GM18873 (cell line): Measurements from ENCODE around the gene MOB2.

Source experiments
- ATAC-seq: cut with Tn5 transposase; IDR thresholded peaks from one replicate; pipeline ENCODE4 v1.9.1; 2021; ENCODE audit warnings: mild to moderate bottlenecking, moderate library complexity, moderate number of reproducible peaks; ENCODE audit not compliant: unreplicated experiment, low FRiP score

The MOB2 gene, protein sequence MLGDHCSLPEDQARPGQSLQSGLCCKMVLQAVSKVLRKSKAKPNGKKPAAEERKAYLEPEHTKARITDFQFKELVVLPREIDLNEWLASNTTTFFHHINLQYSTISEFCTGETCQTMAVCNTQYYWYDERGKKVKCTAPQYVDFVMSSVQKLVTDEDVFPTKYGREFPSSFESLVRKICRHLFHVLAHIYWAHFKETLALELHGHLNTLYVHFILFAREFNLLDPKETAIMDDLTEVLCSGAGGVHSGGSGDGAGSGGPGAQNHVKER

GRCh38 chr11:1486054-1486825 lies at the start of gene MOB2:
Gene MOB2, minus strand, starts transcription at chr11:1486779. Its CDS starts 223 bp downstream, at chr11:1486556.
- ATAC-seq, result no peak

GRCh38 chr11:1534682-1535081 lies 48.1 kb upstream of the MOB2 start:
- ATAC-seq, result no peak

DNA sequence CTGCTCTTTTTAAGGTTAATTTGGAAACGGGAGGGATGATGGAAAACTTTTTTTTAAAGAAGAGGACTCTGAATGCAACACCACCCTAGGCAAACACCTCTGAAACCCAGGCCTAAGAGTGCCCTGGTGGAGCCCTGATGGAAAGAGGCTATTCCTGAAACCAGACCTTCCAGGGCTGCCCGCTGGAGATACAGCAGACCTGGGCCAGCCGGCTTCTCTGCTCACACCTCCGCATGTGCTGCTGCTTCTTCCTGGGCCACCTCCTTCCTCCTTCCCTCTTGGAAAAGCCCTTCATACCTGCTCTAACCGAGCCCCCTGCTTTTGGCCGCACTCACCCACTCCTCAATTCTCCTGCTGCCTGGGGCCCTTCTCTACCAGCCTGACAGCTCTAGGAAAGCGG lies 47.6 kb upstream of the MOB2 start:
- ATAC-seq, result no peak

DNA sequence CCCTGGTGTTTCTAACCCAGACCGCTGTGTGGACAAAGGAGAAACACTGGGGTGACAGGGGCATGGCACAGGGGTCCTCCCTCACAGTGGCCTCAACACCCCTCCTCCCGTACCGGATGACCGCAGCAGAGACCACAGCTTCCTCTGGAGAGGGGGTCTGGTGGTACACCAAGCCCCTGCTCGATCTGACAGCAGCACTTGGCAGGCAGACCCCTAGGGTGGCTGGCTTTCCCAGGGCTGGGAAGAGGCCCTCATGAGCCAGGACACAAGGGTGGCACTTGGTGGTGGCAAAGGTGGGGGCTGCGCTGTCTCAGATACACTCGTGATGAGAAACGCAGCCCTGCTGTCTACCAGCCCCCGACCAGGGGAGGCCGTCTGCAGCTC lies 46.8 kb upstream of the MOB2 start:
- no peak for ATAC-seq

- ATAC-seq, result no peak
These were observed 46.2 kb upstream of the MOB2 start for GRCh38 chr11:1532606-1533341.

DNA sequence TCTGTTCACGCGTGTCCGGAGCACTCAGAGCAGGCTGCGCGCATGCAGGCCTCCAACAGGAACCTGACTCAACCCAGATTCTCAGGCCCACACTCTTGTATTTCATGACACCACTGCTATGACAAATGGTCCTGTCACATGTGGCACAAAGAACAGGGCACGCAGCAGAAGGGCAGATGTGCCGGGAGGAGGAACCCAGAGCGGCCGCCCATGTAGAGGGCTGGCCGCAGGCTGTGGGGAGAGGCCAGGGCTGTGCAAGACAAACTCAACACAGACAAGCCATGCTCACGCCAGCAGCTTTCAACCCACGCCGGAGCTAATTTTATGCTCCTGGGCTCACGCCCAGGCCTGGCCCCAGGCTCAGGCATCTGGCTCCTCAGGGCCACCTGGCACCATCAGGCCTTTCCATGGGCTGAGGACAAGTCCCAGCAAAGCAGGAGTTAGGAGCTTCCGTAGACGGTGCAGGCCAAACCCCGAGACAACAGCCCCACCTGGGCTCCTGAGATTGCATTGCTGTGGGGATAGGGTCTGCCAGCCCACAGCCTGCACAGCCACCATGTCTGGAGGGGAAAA lies 45.5 kb upstream of the MOB2 start:
- ATAC-seq, result no peak

DNA sequence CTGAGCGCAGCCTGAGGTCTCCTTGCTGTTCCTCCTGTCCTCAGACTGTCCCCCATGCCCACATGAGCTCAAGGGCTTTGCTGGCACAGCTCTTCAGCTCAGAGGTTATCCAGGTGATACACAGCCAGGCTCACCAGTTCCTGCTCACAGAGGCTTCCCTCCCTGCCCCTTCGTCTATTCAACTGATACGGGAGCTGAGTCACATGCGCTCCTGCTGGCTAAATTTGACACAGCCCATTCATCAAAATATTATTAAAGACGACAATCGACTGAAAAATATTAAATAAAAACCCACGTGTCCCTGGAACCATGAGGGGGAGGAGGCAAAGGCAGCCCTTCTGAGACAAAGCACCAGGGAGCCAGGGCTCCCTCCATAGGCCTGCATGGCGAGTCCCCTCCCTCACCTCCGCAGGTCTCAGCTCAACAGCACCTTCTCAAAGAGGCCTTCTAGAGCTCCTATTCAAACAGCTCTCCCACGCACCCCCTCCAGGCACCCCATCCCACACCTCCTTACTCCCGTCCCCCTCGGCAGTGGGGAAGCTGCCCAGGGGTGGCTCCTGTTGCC lies 45.0 kb upstream of the MOB2 start:
- ATAC-seq, result no peak

DNA sequence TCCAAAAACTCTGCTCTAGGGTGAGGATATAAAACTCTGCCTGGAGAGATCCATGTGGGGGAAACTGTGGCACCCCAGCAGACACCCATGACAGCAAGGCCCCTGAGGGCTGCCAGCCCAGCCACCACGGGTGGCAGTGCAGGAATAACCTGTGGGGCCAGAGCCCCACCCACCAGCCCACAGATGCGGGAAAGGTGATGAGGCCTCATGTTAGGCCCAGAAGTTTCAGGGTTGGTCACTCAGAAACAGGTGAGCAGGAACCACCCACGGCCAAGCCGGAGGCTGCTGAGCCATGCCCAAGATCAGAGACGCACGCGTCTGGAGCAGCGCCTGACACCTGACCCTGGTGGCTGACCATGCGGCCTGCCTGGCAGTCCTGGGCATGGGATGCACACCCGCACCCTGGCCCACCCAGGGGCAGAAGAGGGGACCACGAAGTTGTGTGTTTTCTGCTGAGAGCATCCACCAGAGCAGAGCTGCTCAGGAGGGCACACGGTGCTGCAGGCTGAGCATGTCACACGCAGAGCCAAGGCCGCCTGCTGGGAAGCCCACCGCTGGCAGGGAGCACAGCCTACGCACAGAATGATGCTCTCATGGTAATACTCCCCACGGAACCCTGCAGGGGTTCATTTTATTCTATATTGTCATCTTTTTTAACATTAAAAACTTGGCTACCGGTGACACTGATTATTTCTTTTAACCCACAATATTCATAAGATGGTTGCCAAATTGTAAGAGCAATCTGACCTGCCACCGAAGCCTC lies 44.3 kb upstream of the MOB2 start:
- no peak for ATAC-seq

- ATAC-seq, result no peak
These were observed 43.2 kb upstream of the MOB2 start for GRCh38 chr11:1529774-1530173.

- ATAC-seq, result no peak
These were observed 42.7 kb upstream of the MOB2 start for GRCh38 chr11:1529286-1529685.

- no peak for ATAC-seq
These were observed 42.1 kb upstream of the MOB2 start for GRCh38 chr11:1528710-1529109.

DNA sequence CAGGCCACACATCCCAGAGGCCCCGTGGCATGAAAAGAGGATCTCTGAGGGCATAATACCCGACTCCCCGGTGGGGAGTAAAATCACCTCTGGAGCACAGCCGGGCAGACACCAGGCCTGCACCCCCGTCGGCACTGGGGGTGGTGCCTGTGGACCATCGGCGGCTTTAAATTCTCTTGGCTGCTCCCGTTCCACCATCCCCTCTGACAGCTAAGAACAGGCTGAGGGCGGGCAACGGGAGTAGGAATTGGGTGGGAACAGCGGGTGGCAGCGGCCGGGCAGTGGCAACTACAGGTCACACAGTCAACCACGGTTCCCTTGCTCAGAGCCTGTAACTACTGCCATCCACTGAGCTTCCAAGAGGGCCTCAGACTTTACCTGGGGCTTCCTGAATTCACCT lies 40.2 kb upstream of the MOB2 start:
- no peak for ATAC-seq

DNA sequence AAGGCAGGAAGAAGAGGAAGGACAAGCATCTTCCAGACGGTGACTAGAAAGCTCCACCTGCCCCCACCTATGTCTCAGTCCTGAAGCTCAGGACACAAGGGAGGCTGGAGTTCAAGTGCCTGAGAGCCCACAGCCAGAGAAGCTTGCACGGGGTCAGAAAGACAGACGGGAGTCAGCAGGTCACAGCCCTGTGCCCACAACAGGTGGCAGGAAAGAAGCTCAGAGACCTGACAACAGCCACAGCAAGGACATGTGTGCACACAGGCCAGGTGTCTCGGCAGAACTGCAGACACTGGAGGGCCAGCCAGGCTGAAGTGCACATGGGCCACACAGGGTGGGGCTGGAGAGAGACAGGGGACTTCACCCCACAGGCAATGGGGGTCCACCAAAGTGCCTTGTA lies 37.2 kb upstream of the MOB2 start:
- no peak for ATAC-seq

GRCh38 chr11:1523077-1523476 lies 36.5 kb upstream of the MOB2 start:
- no peak for ATAC-seq

GRCh38 chr11:1522081-1522424 lies 35.5 kb upstream of the MOB2 start:
- peak; percentile 18 for ATAC-seq

DNA sequence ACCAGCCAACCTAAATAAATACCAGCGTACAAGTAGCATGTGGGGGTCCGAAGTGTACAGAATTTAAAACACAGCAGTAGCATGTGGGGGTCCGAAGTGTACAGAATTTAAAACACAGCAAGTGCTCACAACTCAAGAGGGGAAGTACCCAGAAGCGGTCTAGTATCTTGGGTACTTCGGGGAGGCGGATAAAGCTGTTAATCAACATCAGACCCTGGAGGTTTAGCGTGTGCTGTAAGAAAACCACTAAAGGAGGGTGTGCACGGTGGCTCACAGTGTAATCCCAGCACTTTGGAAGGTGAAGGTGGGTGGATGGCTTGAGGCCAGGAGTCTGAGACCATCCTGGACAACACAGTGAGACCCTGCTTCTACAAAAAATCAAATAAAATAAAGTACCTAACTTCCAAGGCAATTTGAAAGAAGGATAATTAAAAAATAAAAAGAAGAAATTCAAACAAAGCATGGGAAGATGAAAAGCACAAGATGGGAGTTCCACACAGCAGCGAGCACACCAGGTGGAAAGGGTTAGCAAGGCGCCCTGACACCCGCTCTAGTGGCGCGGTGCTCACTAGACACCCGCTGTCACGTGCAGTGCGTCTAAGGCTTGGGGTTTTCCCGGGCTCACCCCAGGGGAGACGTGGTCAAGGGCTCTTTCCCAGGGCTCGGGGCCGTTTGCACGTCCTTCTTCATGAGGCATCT lies 35.0 kb upstream of the MOB2 start:
- peak; percentile 77 for ATAC-seq

DNA sequence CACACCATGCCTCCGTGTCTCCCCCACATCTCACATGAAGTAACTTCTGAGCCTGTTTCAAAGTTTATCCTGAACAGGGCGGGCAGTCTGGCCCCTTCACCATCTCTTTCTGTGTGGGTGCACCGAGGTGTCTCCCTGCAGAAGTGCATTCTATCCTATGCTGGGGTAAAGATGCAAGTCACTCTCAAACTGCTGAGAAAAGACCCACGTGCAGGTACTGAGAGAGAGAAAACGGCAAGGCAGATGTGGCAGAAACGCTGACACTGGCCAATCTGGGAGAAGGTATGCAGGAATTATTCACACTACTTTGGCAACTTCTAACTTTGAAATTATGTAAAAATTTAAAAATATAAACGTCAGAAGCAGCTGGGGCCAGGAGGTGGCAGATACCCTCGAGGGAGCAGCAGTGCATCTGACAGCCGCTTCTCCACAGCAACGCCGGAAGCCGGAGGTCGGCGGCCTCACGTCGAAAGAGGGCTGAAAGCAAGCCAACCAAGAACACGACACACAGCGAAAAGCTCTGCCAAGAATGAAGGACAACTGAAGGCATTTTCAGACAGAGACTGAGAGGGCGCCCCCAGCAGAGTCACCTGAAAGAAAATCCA lies 34.2 kb upstream of the MOB2 start:
- no peak for ATAC-seq

- ATAC-seq, result no peak
These were observed 33.7 kb upstream of the MOB2 start for GRCh38 chr11:1520209-1520662.
